Esophagus squamous epithelium (tissue), 4 donors: ENCODE data around the gene EIF3B.

Experiments
- POLR2A ChIP-seq, 4 donors: fragments of 450-650 bp; IDR thresholded peaks; one replicate each; pipeline ENCODE4 v1.6.1; 2017; ENCODE audit warnings: antibody characterized with exemption in 4 of 4, mild to moderate bottlenecking in 4 of 4, moderate library complexity in 3 of 4
- TF ChIP-seq, protein P1 (sequence below), 6 experiments: fragments of 450-650 bp in 4 of 6; fragments of 200-600 bp in 2 of 6; sonication (generic) in 2 of 6; IDR thresholded peaks; one replicate each; pipeline ENCODE4 v1.5.1; 2016 to 2019; ENCODE audit warnings: antibody characterized with exemption in 6 of 6, mild to moderate bottlenecking in 4 of 6, moderate library complexity in 4 of 6

DNA sequence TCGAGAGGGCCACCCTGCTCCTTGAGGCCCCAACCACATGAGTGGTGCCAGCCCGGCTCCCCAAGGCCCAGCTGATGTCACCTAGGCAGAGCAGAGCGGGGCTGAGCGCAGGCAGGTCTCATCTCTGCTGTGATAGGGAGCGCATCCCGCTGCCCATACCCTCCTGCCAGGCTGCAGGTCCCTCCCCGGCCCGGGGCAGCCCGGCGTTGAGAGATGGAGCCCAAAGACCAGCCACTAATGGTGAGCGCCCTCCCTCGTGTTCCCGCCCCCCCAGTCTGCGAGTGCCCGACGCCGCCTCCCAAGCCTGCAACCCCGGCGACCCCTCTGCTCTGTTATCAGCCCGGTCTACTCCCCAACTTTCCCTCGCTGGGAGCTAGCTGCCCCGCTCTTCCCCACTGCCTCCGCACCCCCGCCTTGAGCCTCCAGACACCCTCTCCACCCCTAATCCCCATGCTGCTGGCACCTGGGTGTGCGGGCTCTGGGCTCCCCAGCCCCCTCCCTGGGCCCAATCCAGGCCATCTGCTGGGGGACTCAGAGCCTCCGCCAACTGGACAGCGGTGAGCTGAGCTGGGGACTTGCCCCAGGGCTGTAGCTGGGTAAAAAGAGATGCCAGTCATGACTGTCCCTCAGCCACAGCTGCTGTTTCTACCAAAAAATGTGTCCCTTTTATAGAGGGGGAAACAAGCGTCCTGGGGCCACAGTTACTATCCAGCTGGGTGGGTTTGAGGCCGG is 29.1 kb downstream of the EIF3B start:
- TF ChIP-seq, protein P1, sequence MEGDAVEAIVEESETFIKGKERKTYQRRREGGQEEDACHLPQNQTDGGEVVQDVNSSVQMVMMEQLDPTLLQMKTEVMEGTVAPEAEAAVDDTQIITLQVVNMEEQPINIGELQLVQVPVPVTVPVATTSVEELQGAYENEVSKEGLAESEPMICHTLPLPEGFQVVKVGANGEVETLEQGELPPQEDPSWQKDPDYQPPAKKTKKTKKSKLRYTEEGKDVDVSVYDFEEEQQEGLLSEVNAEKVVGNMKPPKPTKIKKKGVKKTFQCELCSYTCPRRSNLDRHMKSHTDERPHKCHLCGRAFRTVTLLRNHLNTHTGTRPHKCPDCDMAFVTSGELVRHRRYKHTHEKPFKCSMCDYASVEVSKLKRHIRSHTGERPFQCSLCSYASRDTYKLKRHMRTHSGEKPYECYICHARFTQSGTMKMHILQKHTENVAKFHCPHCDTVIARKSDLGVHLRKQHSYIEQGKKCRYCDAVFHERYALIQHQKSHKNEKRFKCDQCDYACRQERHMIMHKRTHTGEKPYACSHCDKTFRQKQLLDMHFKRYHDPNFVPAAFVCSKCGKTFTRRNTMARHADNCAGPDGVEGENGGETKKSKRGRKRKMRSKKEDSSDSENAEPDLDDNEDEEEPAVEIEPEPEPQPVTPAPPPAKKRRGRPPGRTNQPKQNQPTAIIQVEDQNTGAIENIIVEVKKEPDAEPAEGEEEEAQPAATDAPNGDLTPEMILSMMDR (IDR thresholded peaks at IDR 0.05) = no peak
- TF ChIP-seq POLR2A (IDR thresholded peaks at IDR 0.05) = no peak
